PC-3 (cell line): ENCODE data around the gene ELF4.

Source experiments
- EZH2 ChIP-seq: fragments of 300-600 bp; sonication (generic); IDR thresholded peaks from one replicate; pipeline ENCODE4 v1.6.1; 2017; ENCODE audit warnings: antibody characterized with exemption, mild to moderate bottlenecking, low read length; ENCODE audit not compliant: unreplicated experiment
- TF ChIP-seq, protein P1 (sequence below): fragments of 300-600 bp; sonication (generic); conservative IDR thresholded peaks from 2 replicates; pipeline ENCODE4 v1.5.1; 2017; ENCODE audit warnings: antibody characterized with exemption, low read depth, mild to moderate bottlenecking, low read length

DNA sequence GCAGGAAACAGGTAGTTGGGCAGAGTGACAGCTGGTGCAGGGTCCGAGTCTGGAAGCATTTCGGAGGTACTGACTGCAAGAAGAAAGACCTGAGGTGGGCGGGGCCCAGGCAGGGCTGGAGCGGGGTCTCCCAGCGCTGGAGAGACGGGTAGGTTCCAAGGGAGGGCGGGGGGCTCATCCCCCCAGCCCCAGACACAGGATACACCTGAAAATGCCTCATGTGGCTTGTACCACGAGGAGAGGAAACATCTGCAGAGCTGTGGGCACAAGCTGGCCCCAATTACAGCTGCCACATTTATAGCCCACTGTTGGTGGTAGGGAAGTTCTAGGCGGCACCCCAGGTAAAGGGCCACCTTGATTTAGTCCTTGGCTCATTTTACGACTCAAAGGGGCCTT, 38.0 kb downstream of the ELF4 start:
- TF ChIP-seq, protein P1, sequence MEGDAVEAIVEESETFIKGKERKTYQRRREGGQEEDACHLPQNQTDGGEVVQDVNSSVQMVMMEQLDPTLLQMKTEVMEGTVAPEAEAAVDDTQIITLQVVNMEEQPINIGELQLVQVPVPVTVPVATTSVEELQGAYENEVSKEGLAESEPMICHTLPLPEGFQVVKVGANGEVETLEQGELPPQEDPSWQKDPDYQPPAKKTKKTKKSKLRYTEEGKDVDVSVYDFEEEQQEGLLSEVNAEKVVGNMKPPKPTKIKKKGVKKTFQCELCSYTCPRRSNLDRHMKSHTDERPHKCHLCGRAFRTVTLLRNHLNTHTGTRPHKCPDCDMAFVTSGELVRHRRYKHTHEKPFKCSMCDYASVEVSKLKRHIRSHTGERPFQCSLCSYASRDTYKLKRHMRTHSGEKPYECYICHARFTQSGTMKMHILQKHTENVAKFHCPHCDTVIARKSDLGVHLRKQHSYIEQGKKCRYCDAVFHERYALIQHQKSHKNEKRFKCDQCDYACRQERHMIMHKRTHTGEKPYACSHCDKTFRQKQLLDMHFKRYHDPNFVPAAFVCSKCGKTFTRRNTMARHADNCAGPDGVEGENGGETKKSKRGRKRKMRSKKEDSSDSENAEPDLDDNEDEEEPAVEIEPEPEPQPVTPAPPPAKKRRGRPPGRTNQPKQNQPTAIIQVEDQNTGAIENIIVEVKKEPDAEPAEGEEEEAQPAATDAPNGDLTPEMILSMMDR = no peak
- TF ChIP-seq EZH2 = no peak
